Lung (tissue), 12 donors: ENCODE results near the gene CCDC24. TPM values are rescaled to one million over a fixed set of nuclear protein-coding genes. Genes with fewer than 3 reads are reported as not detected.

Source experiments
- ATAC-seq: fragments of 200-7000 bp; cut with Tn5 transposase; one replicate; pipeline ENCODE4 v1.9.1; 2020; ENCODE audit warnings: moderate number of reproducible peaks; ENCODE audit not compliant: insufficient read depth, low FRiP score
- DNase-seq, 3 donors: peaks; one replicate each; pipeline ENCODE4 v3.0.0-alpha.2; 2013 to 2017
- H3K27ac ChIP-seq, 2 donors: one replicate each; pipeline ENCODE4 v1.5.1; 2013; ENCODE audit warnings: mild to moderate bottlenecking in 2 of 2, moderate library complexity in 2 of 2, control low read depth in 1 of 2, inconsistent platforms in 1 of 2, low read depth in 1 of 2, low read length in 1 of 2
- H3K27me3 ChIP-seq, 3 donors: one replicate each; pipeline ENCODE4 v1.5.1; 2013; ENCODE audit warnings: low read length in 2 of 3; ENCODE audit not compliant: control insufficient read depth in 3 of 3, insufficient read depth in 3 of 3
- H3K36me3 ChIP-seq, 4 donors: one replicate each; pipeline ENCODE4 v1.5.1; 2013; ENCODE audit warnings: low read length in 4 of 4, mild to moderate bottlenecking in 1 of 4, moderate library complexity in 1 of 4; ENCODE audit not compliant: control insufficient read depth in 4 of 4, insufficient read depth in 4 of 4
- H3K4me1 ChIP-seq, 5 donors: one replicate each; pipeline ENCODE4 v1.5.1; 2013; ENCODE audit warnings: low read length in 5 of 5, mild to moderate bottlenecking in 2 of 5, moderate library complexity in 1 of 5; ENCODE audit not compliant: control insufficient read depth in 5 of 5, insufficient read depth in 5 of 5
- H3K4me3 ChIP-seq: one replicate; pipeline ENCODE4 v1.5.1; 2013; ENCODE audit warnings: mild to moderate bottlenecking, control low read depth, moderate library complexity
- H3K9ac ChIP-seq, 2 donors: one replicate each; pipeline ENCODE4 v1.5.1; 2013; ENCODE audit warnings: low read length in 2 of 2, control low read depth in 1 of 2; ENCODE audit not compliant: insufficient read depth in 1 of 2
- H3K9me3 ChIP-seq, 4 donors: one replicate each; pipeline ENCODE4 v1.5.1; 2013; ENCODE audit warnings: low read length in 3 of 4, mild to moderate bottlenecking in 1 of 4, moderate library complexity in 1 of 4; ENCODE audit not compliant: control insufficient read depth in 4 of 4, insufficient read depth in 3 of 4
- WGBS, 2 donors: extraction: QIAGEN DNeasy Blood & Tissue Kit; methylation state at CpG; one replicate each; pipeline ENCODE4 v1.1.7; 2013; 5-methylcytosine and 5-hydroxymethylcytosine counted together
- polyA plus RNA-seq, 2 donors: library from polyadenylated mRNA; stranded (reverse); fragments of 200-250 nt; gene quantifications; one replicate each; pipeline ENCODE4 v1.2.1, GENCODE V29; 2013
- total RNA-seq, 2 donors: library from RNA; depleted of rRNA in 1 of 2; stranded (reverse); fragments of >200 nt in 1 of 2; gene quantifications; one replicate each; pipeline ENCODE4 v1.2.1, GENCODE V29; 2014 to 2021
- TF ChIP-seq, protein P1 (sequence below): IDR thresholded peaks from 2 replicates; pipeline ENCODE4 v1.5.1; 2012; ENCODE audit warnings: mild to moderate bottlenecking; ENCODE audit errors: control extremely low read depth, extremely low read depth
- donor health status: control.
- donor health status: control.
- donor health status: Bipolar disorder and iron deficiency.
- donor health status: healthy.
- donor health status: DM: yes; HTN: yes; CAD: no.

The CCDC24 gene
- total and polyA plus RNA-seq, 4 donors, result 9.9 to 20.1 (median 13.2) TPM

GRCh38 chr1:44012404-44012803 lies 21.0 kb downstream of the CCDC24 start:
- peaks cover 0 to 3% (median 1%) of the 10 kb centered on the region in 4 donors for H3K36me3 ChIP-seq
- H3K4me3 ChIP-seq, result no peak overlapping the region
- WGBS, 2 donors, result 68 to 75% methylated on average over 2 of the region's 2 CpGs
- TF ChIP-seq, protein P1, sequence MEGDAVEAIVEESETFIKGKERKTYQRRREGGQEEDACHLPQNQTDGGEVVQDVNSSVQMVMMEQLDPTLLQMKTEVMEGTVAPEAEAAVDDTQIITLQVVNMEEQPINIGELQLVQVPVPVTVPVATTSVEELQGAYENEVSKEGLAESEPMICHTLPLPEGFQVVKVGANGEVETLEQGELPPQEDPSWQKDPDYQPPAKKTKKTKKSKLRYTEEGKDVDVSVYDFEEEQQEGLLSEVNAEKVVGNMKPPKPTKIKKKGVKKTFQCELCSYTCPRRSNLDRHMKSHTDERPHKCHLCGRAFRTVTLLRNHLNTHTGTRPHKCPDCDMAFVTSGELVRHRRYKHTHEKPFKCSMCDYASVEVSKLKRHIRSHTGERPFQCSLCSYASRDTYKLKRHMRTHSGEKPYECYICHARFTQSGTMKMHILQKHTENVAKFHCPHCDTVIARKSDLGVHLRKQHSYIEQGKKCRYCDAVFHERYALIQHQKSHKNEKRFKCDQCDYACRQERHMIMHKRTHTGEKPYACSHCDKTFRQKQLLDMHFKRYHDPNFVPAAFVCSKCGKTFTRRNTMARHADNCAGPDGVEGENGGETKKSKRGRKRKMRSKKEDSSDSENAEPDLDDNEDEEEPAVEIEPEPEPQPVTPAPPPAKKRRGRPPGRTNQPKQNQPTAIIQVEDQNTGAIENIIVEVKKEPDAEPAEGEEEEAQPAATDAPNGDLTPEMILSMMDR, result no peak
- no peaks in the 10 kb centered on the region for H3K9me3 ChIP-seq
- H3K9ac ChIP-seq, result no peak overlapping the region
- ATAC-seq (no peak), DNase-seq (no peak)
- no peak overlapping the region for H3K27ac ChIP-seq
- H3K27me3 ChIP-seq, result no peaks in the 10 kb centered on the region
- H3K4me1 ChIP-seq, result peaks cover 0 to 36% (median 7%) of the 10 kb centered on the region in 5 donors

DNA sequence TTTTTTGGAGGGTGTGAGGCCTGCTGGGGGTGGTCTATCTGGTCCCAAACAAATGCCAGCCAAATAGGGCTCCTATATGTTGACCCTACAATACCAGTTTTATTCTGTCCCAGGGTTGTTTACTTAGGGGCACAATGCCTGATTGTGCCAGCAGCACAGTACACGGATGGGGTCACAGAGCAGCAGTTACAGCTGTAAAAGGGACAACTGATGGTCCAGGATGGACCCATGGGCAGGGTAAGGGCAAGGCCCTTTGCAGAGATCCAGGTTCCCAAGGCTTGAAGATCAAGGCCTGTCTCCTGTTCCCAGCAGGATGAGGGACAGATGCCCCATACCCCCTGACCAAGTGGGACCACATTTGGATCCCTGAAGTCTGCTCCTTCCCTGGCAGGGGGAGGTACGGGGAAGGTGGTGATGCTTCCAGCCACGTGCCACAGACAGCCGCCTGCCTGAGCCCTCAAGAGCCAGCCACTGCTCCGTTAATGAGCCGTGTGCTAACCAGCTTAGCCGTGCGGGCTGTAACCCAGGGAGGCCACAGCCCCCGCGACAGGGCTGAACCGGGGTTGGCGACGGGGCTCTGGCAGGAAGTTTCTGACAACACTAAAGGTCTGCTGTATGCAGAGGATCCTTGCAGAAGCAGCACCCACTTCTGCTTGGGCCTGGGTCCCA lies 21.7 kb downstream of the CCDC24 start:
- Histone ChIP-seq H3K27me3 (no peaks in the 10 kb centered on the region), H3K36me3 (peaks cover 0 to 3% (median 1%) of the 10 kb centered on the region in 4 donors), H3K9ac (no peak overlapping the region), H3K4me1 (peaks cover 0 to 36% (median 7%) of the 10 kb centered on the region in 5 donors), H3K4me3 (no peak overlapping the region), H3K27ac (no peak overlapping the region), H3K9me3 (no peaks in the 10 kb centered on the region)
- TF ChIP-seq, protein P1, result no peak
- ATAC-seq (no peak), DNase-seq (no peak)
- WGBS, 2 donors, result 25 to 63% methylated on average over 13 of the region's 13 CpGs

GRCh38 chr1:44013949-44014348 lies 22.6 kb downstream of the CCDC24 start:
- H3K27me3 ChIP-seq, result no peaks in the 10 kb centered on the region
- DNase-seq (no peak), ATAC-seq (no peak)
- peaks cover 0 to 3% (median 0%) of the 10 kb centered on the region in 4 donors for H3K36me3 ChIP-seq
- H3K4me1 ChIP-seq, result peaks cover 0 to 38% (median 7%) of the 10 kb centered on the region in 5 donors
- H3K27ac ChIP-seq, result no peak overlapping the region
- H3K4me3 ChIP-seq, result no peak overlapping the region
- TF ChIP-seq, protein P1, result no peak
- WGBS, 2 donors, result 70 to 77% methylated on average over 5 of the region's 5 CpGs
- no peaks in the 10 kb centered on the region for H3K9me3 ChIP-seq
- no peak overlapping the region for H3K9ac ChIP-seq
